Measurements from ENCODE around the gene FRAS1.
"Not testable (repeated sequence)": the region's sequence is repeated elsewhere in the genome, so short reads cannot be mapped to it uniquely, and the experiment has no call there.

FRAS1 gene

DNA sequence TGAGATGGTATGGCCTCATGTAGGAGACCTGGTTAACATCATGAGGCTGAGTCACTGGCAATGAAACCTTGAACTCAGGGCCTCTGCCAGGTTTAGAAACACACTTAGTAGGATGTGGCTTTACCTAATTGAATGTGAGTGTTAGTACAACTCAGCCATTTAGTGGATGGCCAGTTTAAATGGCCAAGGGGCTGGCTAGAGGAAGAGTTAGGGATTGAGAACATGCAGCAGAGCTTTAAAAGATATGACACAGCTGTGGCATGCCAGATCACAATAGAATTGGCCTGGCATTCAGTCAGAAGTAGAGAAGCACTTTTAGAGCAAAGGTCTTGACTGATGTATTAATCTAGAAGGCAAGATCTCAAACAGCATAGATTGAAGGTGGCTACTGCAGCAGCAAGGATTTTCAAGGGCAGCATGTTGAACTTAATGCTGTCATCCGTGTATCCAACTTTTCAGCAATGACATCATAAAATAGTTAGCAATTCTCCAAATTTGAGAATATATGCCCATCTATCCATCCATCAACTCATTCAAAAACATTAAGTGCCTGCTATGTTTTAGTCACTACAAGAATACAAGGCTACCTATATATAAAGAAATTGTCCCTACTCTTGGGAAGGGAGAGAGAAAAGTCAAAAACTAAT lies 170.4 kb downstream of the FRAS1 start:
- in situ Hi-C loops (cut with MboI; ENCODE audit: low pct_unique_long_range_greater_than_20kb, low sequenced_read_pairs), result no loop called here
- DNase-seq, result no peak

DNA sequence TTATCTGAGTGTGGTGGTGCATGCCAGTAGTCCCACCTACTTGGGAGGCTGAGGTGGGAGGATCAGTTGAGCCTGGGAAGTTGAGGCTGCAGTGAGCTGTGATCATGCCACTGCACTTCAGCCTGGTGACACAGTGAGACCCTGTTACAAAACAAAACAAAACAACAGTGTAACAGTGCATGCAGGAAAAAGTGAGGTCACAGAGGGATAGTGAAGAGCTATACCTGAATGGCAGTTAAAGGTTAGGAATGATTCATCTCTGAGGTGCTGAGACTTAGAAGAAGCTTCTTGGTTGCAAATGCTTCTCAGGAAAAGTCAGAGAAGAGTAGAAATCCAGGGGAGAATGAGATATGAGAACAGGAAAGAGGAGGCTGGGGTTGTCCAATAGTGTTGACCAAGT lies 178.7 kb downstream of the FRAS1 start:
- no peak for DNase-seq
- in situ Hi-C loops (cut with MboI; ENCODE audit: low pct_unique_long_range_greater_than_20kb, low sequenced_read_pairs), result no loop called here

DNA sequence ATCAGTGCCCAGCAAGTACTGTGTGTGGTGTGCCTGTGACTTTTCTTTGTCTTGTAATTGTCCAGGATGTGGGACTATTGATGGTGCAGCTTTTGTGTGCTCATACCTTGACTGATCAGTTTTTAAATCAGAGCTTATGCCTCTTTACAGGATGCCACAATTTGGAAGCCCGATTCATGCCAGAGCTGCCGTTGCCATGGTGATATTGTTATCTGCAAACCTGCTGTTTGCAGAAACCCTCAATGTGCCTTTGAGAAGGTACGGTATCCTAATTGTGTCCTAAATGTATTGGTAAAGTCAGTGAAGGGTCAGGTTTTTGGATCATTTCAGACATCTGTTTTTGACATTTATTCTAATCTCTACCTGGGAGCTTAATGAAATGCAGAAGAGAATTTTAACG lies 180.2 kb downstream of the FRAS1 start:
- DNase-seq, result no peak

DNA sequence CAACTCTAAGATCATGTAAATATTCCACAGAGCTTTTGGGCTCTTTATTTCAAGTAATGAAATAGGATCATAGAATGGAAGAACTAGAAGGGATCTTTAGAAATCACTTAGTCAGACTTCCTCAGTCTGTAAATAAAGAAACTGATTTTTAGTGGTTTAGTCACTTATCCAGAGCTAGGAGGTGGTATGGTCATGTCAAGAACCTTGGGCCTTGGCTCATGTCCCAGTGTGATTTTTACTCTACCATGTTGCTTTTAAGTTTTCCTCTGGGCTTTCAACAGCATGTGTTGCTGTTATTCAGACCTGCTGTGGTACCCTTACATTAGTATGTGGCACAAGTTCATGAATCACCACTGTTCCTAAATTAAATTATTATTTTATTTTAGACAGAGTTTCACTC lies 184.9 kb downstream of the FRAS1 start:
- no peak for DNase-seq

More for the DNA sequence above, 180.2 kb downstream of the FRAS1 start:
- in situ Hi-C loops (cut with MboI; ENCODE audit: low pct_unique_long_range_greater_than_20kb, low sequenced_read_pairs), result no loop called here

DNA sequence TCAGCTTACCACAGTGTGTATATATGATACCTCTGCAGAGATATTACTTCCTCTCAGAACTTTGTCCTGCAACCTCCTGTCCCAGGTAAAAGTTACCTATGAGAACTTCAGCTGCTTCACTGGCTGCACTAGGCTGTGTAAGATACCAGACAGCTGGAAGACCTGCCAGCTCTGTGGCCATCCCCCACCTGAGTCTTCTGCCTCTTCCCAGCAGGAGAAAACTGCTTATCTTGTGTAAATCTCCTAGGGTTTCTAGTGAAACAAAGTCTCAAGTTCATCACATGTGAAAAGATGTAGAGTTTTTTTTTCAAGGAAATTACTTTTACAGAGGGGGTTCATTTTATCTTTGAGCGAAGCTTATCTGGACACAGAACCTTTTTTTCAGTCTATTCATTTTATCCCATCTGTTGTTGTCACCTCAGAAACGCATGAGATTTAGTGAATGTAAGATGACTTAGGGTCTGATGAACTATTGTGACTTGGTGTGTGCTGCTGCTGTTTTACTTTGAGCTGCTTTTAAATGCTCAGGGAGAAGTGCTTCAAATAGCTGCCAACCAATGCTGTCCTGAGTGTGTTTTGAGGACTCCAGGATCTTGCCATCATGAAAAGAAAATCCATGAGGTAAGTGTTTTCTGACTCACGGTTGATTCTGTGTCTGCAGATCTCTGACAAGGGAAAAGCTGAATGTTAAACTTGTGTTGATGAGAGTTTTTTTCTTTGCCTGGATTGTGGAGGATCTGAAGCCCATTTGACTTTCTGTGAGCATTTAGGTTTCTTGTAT lies 187.8 kb downstream of the FRAS1 start:
- in situ Hi-C loops (cut with MboI; ENCODE audit: low pct_unique_long_range_greater_than_20kb, low sequenced_read_pairs), result no loop called here
- DNase-seq, result no peak

More for the DNA sequence above, 184.9 kb downstream of the FRAS1 start:
- in situ Hi-C loops (cut with MboI; ENCODE audit: low pct_unique_long_range_greater_than_20kb, low sequenced_read_pairs), result no loop called here

DNA sequence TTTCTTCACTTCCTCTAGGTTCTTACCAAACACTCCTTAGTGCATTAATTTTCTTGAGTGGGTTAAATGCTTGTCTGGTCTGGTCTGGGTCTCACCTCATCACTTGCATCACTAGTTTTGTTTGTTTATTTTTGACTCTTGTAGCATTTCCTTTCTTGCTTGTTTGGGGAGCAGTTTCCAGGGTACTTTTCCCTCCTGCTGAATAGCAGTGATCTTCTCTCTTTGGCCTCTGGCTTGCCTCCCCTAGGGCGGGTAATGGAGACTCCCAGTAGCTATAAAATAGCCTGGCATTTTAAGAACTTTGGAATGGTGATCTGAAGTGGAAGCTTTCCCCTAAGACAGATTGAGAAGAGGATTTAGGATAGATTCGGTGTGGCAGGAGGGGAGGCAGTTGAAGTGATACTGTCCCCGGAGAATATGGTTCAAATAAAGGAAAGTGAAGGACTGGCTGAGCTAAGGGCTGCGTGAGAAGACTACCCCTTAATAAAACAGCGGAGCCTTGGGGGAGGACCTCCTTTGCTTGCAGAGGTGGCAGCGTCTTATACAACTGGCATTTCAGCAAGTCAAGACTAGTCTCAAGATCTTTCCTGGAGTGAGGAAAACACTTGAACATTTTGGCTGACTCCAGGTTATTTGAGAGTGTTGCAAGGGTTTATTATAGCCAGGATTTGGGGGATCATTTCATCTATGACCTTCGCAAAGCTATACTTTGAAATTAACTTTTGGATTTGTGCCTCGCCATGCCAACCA lies 190.6 kb downstream of the FRAS1 start:
- no peak for DNase-seq
- in situ Hi-C loops (cut with MboI; ENCODE audit: low pct_unique_long_range_greater_than_20kb, low sequenced_read_pairs), result no loop called here

DNA sequence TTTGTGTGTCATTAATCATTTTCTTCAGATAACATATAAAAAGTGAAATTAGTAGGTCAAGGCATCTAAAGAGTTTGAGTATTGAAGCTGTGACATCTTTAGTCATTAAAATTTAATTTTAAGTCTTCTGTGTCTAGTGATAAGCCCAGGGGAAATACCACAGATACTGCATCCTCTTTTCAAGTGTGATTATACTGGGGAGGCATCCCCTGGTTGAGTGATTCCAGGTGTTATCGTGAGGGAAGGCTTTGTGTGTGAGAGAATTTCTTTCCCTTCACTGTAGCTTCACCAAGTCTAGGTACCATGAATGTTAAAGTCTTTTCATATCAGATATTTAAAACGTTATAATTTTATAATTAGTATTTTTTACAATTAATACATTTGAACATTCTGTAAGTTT lies 193.4 kb downstream of the FRAS1 start:
- DNase-seq, result no peak
- in situ Hi-C loops (cut with MboI; ENCODE audit: low pct_unique_long_range_greater_than_20kb, low sequenced_read_pairs), result no loop called here

DNA sequence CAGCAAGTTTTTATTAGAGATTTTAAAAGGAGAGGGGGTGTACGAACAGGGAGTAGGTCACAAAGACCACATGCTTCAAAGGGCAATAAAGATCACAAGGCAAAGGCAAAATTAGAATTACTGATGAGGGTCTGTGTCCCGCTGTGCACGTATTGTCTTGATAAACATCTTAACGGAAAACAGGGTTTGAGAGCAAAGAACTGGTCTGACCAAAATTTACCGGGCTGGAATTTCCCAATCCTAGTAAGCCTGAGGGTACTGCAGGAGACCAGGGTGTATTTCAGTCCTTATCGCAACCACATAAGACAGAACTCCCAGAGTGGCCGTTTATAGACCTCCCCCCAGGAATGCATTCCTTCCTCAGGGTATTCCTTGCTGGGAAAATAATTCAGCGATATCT lies 195.7 kb downstream of the FRAS1 start:
- in situ Hi-C loops (cut with MboI; ENCODE audit: low pct_unique_long_range_greater_than_20kb, low sequenced_read_pairs), result not testable (repeated sequence)

DNA sequence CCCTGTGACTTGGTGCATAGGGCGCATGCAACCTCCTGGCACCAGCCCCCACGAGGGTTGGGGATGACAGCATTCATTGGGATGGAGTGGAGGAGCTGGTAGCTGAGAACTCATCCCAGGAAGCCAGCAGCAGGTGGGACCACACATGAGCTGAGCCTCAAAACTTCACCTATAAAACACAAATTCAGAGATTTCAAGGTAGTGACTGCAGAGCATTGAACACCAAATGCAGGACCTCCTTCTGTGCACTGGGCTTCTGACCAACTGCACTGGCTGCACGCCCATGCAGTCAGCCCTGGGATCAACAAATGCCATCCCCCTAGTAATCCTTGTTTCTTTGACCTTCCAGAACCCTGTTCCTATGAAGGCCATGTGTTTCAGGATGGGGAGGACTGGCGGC lies 197.8 kb downstream of the FRAS1 start:
- in situ Hi-C loops (cut with MboI; ENCODE audit: low pct_unique_long_range_greater_than_20kb, low sequenced_read_pairs), result no loop called here

More for the DNA sequence above, 195.7 kb downstream of the FRAS1 start:
- DNase-seq, result not testable (repeated sequence)

DNA sequence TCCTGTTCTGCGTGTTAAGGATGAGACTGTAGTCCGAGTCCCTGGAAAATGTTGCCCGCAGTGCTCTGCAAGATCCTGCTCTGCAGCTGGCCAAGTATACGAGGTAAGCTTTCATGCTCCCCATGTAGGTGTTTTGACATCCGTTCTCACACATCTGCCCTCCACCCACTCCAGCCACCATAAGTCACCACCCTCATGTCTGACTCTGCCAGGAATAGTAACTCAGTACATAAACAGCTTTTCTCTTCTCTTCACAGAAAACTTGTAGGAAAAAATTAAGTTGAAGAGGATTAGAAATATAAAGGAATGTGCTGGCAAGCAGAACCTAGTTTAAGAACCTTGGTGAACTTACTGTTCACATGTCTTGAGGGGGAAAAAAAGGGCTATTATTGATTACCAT lies 207.9 kb downstream of the FRAS1 start:
- in situ Hi-C loops (cut with MboI; ENCODE audit: low pct_unique_long_range_greater_than_20kb, low sequenced_read_pairs), result no loop called here
- DNase-seq, result no peak

More for the DNA sequence above, 197.8 kb downstream of the FRAS1 start:
- DNase-seq, result no peak

DNA sequence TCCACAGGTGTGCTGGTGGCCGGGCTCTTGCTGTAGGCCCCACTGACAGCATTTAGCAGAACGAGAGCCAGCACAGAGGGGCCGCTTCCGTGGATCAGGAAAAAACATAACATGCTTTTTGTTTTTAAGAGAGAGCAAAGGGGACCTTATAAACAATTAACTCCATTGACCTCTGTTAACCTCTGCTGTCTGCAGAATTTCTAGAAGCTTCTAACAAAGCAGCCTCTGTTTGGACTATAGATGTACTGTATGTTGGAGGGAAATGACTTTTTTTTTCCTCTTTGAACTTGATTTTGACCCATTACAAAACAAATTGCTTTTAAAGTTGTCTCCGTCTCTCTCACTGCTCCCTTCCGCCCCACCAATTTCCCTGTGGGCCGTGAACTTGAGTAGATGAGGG lies 210.7 kb downstream of the FRAS1 start:
- in situ Hi-C loops (cut with MboI; ENCODE audit: low pct_unique_long_range_greater_than_20kb, low sequenced_read_pairs), result no loop called here
- no peak for DNase-seq

DNA sequence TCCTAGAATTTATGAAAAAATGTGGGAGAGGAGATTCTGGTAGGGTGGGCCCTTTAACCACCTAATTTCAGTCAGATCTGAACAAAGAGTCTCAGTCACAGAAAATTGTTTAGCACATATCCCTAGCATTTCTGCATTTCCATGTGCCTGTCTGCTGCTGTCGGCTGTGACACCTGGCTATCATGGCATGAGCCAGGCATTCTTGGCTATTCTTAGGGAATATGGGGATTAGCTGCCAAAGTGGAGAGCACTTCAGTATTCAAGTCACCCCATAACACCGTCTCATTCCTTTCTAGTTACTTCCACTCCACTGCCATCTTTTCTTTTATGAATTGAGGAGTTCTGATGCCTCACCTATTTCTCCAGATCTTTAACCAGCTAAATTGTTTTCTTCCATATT lies 211.5 kb downstream of the FRAS1 start:
- in situ Hi-C loops (cut with MboI; ENCODE audit: low pct_unique_long_range_greater_than_20kb, low sequenced_read_pairs), result no loop called here
- no peak for DNase-seq

DNA sequence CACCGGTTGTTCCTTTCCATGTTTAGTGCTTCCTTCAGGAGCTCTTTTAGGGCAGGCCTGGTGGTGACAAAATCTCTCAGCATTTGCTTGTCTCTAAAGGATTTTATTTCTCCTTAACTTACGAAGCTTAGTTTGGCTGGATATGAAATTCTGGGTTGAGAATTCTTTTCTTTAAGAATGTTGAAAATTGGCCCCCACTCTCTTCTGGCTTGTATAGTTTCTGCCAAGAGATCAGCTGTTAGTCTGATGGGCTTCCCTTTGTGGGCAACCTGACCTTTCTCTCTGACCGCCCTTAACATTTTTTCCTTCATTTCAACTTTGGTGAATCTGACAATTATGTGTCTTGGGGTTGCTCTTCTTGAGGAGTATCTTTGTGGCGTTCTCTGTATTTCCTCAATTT lies 218.3 kb downstream of the FRAS1 start:
- DNase-seq; in situ Hi-C loops (cut with MboI; ENCODE audit: low pct_unique_long_range_greater_than_20kb, low sequenced_read_pairs): not testable (repeated sequence)

DNA sequence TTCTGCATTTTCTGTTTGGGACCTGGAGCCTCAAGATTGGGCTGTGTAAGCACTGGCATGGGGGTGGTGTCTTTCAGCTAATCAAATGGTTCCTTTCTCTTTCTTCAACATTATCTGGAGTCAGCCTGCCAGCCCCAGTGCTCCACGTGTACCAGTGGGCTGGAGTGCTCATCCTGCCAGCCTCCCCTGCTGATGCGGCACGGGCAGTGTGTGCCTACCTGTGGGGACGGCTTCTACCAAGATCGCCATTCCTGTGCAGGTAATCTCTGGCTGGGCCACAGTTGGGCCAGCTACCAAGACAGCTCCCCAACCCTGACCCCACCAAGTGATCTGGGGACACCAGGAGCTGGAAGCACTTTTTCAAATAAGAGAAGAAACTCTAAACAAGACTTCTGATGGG lies 229.2 kb downstream of the FRAS1 start:
- in situ Hi-C loops (cut with MboI; ENCODE audit: low pct_unique_long_range_greater_than_20kb, low sequenced_read_pairs), result no loop called here
- no peak for DNase-seq

DNA sequence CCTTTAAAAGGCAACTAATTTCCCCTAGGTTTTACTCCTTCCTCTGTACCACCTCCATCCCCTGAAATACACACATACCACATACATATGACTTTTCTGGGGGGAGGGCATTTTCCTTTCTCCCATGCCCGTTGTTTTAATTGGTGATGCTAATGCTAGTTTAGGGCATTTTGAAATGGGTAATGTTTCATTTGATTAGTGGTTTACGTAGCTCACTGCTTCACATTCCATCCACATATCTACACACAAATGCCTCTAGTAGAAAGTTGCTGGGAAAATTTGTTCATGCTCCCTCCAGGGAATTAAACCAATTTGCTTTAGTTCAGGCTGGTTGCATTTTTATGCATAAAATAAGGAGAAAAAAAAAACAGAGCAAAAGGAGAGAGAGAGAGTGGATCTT lies 231.2 kb downstream of the FRAS1 start:
- in situ Hi-C loops (cut with MboI; ENCODE audit: low pct_unique_long_range_greater_than_20kb, low sequenced_read_pairs), result no loop called here
- DNase-seq, result no peak

DNA sequence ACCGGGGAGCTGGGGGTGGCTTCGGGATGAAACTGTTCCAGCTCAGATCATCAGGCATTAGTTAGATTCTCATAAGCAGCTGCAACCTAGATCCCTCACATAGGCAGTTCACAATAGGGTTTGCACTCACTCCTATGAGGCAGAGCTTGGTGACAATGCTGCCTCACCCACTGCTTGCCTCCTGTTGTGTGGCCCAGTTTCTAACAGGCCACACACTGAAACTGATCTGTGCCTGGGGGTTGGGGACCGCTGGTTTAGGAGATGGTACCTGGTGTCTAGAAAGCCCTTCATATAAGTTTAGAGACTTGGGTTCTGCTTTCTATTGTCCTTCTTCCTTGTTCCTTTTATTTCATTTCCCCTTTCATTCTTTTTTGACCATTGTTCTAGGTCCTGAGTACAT lies 234.2 kb downstream of the FRAS1 start:
- DNase-seq, result no peak
- in situ Hi-C loops (cut with MboI; ENCODE audit: low pct_unique_long_range_greater_than_20kb, low sequenced_read_pairs), result no loop called here

DNA sequence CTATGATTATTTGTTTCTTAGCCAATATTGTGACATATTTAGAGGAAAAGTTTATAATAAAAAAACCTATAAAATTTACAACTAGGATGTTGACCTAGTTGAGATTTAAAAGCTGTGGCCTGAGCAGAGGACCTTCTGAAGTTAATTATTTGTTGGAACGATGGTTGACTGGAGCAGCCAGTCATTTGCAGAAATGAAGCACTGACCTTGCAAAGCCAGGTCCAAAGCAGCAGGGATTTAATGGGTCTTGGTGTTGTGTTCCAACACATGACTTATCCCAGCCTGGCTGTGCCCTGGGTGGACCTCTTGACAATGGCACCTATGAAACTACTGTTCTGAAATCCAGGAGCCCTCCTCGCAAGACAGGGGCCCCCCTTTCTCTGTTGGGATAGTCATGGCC lies 235.2 kb downstream of the FRAS1 start:
- DNase-seq, result no peak
- in situ Hi-C loops (cut with MboI; ENCODE audit: low pct_unique_long_range_greater_than_20kb, low sequenced_read_pairs), result no loop called here

DNA sequence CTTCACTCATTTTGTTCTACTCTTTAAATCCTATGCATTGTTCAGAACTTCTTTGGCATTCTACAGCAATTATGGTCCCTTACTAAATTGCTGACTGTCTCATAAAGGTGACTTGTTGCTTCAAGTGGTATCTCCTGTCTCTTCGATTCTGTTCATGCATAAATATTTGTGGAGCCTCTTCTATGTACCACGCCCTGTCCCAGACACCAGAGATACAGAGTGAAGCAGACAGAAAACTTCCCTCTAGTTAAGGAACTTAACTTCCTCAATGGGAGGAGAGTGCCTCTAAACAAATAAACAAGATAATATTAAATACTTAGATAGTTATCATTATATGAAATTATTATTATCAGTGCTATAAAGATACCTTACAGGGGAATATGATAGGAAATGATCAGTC lies 235.7 kb downstream of the FRAS1 start:
- in situ Hi-C loops (cut with MboI; ENCODE audit: low pct_unique_long_range_greater_than_20kb, low sequenced_read_pairs), result no loop called here
- no peak for DNase-seq

DNA sequence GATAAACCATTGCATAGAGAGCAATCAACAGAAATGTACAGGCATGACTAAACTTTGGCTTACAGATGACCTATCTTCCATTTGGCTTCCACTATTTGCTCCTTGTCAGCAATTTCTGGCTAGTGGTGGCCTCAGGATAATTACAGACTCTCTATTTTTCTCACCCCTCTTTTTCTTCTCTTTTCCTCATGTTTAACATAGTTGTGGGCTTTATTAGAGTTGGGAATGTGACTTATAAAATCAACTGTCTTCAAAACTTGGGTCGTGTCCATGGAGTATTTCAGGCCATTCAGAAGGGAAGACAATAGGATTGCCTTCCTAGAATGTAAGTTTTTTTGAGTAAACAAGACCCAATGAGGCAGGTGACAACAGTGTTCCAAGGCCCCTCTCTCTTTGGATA lies 236.2 kb downstream of the FRAS1 start:
- in situ Hi-C loops (cut with MboI; ENCODE audit: low pct_unique_long_range_greater_than_20kb, low sequenced_read_pairs), result no loop called here
- no peak for DNase-seq

DNA sequence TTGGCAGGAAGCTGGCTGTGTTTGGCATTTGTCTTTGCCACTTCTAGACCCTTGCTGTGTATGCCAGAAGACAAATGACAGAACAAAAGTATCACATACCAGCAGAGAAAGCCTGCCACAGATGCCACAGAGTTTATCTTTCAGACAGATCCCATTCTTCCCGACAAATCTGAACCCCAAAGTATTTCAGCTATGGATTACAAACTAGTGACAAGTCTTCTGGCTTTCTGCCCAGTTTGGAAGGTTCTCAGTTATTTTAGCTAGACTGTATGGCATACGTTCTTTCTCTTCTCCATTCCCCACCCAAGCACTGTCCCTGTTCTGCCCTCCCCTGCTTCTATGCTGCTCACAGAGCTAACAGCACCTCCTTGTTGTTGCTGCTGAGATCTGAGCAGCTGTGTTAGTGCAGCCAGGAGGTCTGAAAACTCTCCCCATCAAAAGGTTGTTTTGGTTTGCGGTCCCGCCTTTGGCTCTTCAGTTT lies 236.7 kb downstream of the FRAS1 start:
- in situ Hi-C loops (cut with MboI; ENCODE audit: low pct_unique_long_range_greater_than_20kb, low sequenced_read_pairs), result no loop called here
- DNase-seq, result no peak
